ENCODE measurements around the gene PNMA3. TPM values are rescaled to one million over a fixed set of nuclear protein-coding genes. Genes with fewer than 3 reads are reported as not detected.
"Not testable (repeated sequence)": the region's sequence is repeated elsewhere in the genome, so short reads cannot be mapped to it uniquely, and the experiment has no call there.

The PNMA3 gene
- total and polyA plus RNA-seq, 3 donors from 2014 or later, result 26.2 to 35.0 (median 28.2) TPM

DNA sequence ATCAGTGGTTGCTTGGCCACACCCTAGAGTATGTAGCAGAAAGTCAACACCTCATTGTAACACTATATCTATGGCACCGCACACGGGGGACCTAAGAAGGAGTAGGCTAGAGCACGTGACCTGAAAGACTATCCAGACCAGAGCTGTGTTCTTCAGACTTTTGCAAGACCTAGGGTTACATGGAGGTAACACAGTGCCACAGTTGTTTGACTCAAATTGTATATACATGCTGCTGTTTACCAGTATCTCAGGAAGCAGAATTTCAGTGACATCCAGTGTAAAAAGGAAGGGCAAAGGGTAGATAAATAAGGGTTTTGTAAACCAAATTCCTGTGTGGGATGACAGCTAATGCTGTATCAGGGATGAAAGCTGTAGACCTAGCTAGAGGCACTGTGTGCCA is 46.1 kb downstream of the PNMA3 start:
- Histone ChIP-seq H3K9me3 (no peaks in the 10 kb centered on the region), H3K36me3 (ENCODE audit: low read depth, missing control alignments) (no peaks in the 10 kb centered on the region), H3K27ac (no peak overlapping the region), H3K4me3 (no peak overlapping the region), H3K4me1 (no peaks in the 10 kb centered on the region), H3K27me3 (no peaks in the 10 kb centered on the region)
- intact Hi-C loops (cut with DNase I; ENCODE audit: low total_unique reads), result no loop called here
- TF ChIP-seq CTCF (IDR thresholded peaks at IDR 0.05) (no peak), POLR2A (IDR thresholded peaks at IDR 0.05) (no peak)
- 81 to 88% methylated on average over 3 of the region's 3 CpGs for WGBS, 2 donors
- DNase-seq, result no peak

DNA sequence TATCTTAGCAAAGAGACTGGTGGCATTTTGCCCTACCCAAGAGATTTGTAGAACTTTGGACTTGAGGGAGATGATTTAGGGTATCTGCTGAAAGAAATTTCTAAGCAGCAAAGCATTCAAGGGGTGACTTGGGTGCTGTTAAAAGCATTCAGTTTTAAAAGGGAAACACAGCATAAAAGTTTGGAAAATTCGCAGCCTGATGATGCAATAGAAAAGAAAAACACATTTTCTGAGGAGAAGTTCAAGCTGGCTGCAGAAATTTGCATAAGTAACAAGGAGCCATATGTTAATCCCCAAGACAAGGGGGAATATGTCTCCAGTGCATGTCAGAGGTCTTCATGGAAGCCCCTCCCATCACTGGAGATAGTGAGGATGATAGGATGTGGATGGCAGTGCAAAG is 48.7 kb downstream of the PNMA3 start:
- H3K9me3 ChIP-seq; H3K27me3 ChIP-seq; H3K4me1 ChIP-seq; intact Hi-C loops (cut with DNase I; ENCODE audit: low total_unique reads); H3K4me3 ChIP-seq; H3K36me3 ChIP-seq (ENCODE audit: low read depth, missing control alignments); DNase-seq; H3K27ac ChIP-seq: not testable (repeated sequence)
- WGBS, 2 donors, result 100% methylated on average over 1 of the region's 1 CpG

DNA sequence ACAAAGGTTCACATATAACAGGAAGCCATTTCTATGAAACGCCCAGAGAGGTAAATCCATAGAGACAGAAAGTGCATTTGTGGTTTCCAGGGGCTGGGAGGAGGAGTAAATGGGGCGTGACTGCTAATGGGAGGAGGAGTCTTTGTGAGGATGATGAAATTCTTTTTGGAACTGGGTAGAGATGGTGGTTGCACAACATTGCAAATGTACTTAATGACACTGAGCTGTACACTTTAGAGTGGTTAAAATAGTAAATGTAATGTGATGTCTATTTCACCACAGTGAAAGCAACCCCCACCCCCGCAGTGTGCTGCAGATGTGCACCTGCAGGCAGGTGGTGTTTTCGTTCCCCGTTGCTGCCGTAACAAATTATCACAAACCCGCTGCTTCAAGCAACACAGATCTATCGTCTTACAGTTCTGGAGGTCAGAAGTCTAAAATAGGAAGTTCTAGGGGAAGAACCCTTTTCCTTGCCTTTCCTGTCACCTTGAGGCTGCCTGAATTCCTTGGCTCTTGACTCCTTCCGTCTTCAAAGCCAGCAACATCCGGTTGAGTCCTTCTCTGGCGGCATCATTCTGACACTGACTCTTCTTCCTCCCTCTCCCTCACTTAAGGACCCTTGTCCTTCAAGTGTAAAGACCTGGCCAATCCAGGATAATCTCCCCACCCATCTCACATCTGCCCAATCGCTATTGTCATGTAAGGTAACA is 50.0 kb downstream of the PNMA3 start:
- H3K9me3 ChIP-seq; intact Hi-C loops (cut with DNase I; ENCODE audit: low total_unique reads): not testable (repeated sequence)
- 38 to 89% methylated on average over 1 of the region's 12 CpGs for WGBS, 2 donors

More for the DNA sequence above, 50.0 kb downstream of the PNMA3 start:
- not testable (repeated sequence) for H3K27ac ChIP-seq; H3K36me3 ChIP-seq (ENCODE audit: low read depth, missing control alignments); H3K4me3 ChIP-seq; DNase-seq; H3K27me3 ChIP-seq; H3K4me1 ChIP-seq

Small RNA genes within 50 kb of the gene (small RNA-seq; reads per million reads assigned to genes)
- gene AC243428.1, result 0 reads per million in 2 donors

Other genes with a start within 250 kb of the PNMA3 start
- 10 to 100 TPM; 27.0 to 32.4 TPM for gene CETN2, start 225.7 kb upstream of the PNMA3 start, total RNA-seq
- gene CETN2, start 225.7 kb upstream of the PNMA3 start, polyA plus RNA-seq (ENCODE audit: insufficient read depth, low read depth, low replicate concordance), result 43.8 TPM
- 10 to 100 TPM; 14.6 to 17.9 TPM for gene NSDHL, start 225.4 kb upstream of the PNMA3 start, total RNA-seq
- gene NSDHL, start 225.4 kb upstream of the PNMA3 start, polyA plus RNA-seq (ENCODE audit: insufficient read depth, low read depth, low replicate concordance), result 20.0 TPM
- gene ZNF185, start 158.4 kb upstream of the PNMA3 start, total RNA-seq, result 1 to 10 TPM; 5.9 to 6.9 TPM
- gene ZNF185, start 158.4 kb upstream of the PNMA3 start, polyA plus RNA-seq (ENCODE audit: insufficient read depth, low read depth, low replicate concordance), result 11.1 TPM
- gene PNMA5, start 62.4 kb upstream of the PNMA3 start, total RNA-seq, result 10 to 100 TPM; 13.0 to 13.9 TPM
- gene PNMA5, start 62.4 kb upstream of the PNMA3 start, polyA plus RNA-seq (ENCODE audit: insufficient read depth, low read depth, low replicate concordance), result 15.8 TPM
- gene PNMA6A, start 16.0 kb downstream of the PNMA3 start, total RNA-seq, result 1 to 10 TPM; 3.7 to 4.0 TPM
- gene PNMA6A, start 16.0 kb downstream of the PNMA3 start, polyA plus RNA-seq (ENCODE audit: insufficient read depth, low read depth, low replicate concordance), result 4.2 TPM
- gene MAGEA1, start 122.8 kb downstream of the PNMA3 start, total RNA-seq, result 1 to 10 TPM; 8.3 to 8.9 TPM
- 8.5 TPM for gene MAGEA1, start 122.8 kb downstream of the PNMA3 start, polyA plus RNA-seq (ENCODE audit: insufficient read depth, low read depth, low replicate concordance)